GM12891 (cell line): Measurements from ENCODE around the gene CFAP100.

Experiments used
- POLR2A ChIP-seq: IDR thresholded peaks from 2 replicates; pipeline ENCODE4 v1.6.1; 2011; ENCODE audit warnings: low read depth, low read length, control low read depth
- POLR2AphosphoS5 ChIP-seq: IDR thresholded peaks from 2 replicates; pipeline ENCODE4 v1.6.1; 2011; ENCODE audit warnings: low read depth, low read length, control low read depth
- SPI1 ChIP-seq: IDR thresholded peaks from 2 replicates; pipeline ENCODE4 v1.6.1; 2011; ENCODE audit warnings: low read depth, low read length, control low read depth
- TAF1 ChIP-seq: IDR thresholded peaks from 2 replicates; pipeline ENCODE4 v1.6.1; 2011; ENCODE audit warnings: low read depth, low read length, control low read depth

- TF ChIP-seq POLR2A (no peak), SPI1 (no peak), POLR2AphosphoS5 (no peak), TAF1 (no peak)
These were observed 71.3 kb downstream of the CFAP100 start for GRCh38 chr3:126465928-126466544.
